Astrocyte of the spinal cord (primary cell): ENCODE measurements around the gene BMP7.
"Not testable (repeated sequence)": the region's sequence is repeated elsewhere in the genome, so short reads cannot be mapped to it uniquely, and the experiment has no call there.

ENCODE experiments used
- DNase-seq: peaks from one replicate; pipeline ENCODE4 v3.0.0; 2011; ENCODE audit warnings: low read depth, low spot score
- H3K4me3 ChIP-seq: 2 replicates; pipeline ENCODE4 v1.5.1; 2011; ENCODE audit warnings: low read depth, mild to moderate bottlenecking, low read length, moderate library complexity
- CTCF ChIP-seq: IDR thresholded peaks from 2 replicates; pipeline ENCODE4 v1.5.1; 2012; ENCODE audit warnings: low read depth, mild to moderate bottlenecking, low read length, inconsistent platforms
- in situ Hi-C: cut with HindIII; loops from 2 replicates; pipeline ENCODE4 v1.10.0; 2017; ENCODE audit warnings: low sequenced_read_pairs

Gene BMP7

GRCh38 chr20:57192311-57192710, 74.1 kb downstream of the BMP7 start:
- no peak overlapping the region for H3K4me3 ChIP-seq
- in situ Hi-C loops, result no loop called here
- DNase-seq, result no peak
- TF ChIP-seq CTCF, result no peak

- H3K4me3 ChIP-seq, in situ Hi-C loops, DNase-seq: not testable (repeated sequence)
These were observed 75.2 kb downstream of the BMP7 start for GRCh38 chr20:57191265-57191638.

- no peak for TF ChIP-seq CTCF
- DNase-seq, result no peak
- in situ Hi-C loops, result no loop called here
- no peak overlapping the region for H3K4me3 ChIP-seq
These were observed 75.7 kb downstream of the BMP7 start for GRCh38 chr20:57190536-57191264.

- TF ChIP-seq CTCF, result no peak
- no peak overlapping the region for H3K4me3 ChIP-seq
- in situ Hi-C loops, result no loop called here
- no peak for DNase-seq
These were observed 76.7 kb downstream of the BMP7 start for GRCh38 chr20:57189713-57190112.

- H3K4me3 ChIP-seq, result no peak overlapping the region
- in situ Hi-C loops, result no loop called here
- DNase-seq, result no peak
- no peak for TF ChIP-seq CTCF
These were observed 77.8 kb downstream of the BMP7 start for GRCh38 chr20:57188576-57189079.

- no peak for DNase-seq
- TF ChIP-seq CTCF, result no peak
- in situ Hi-C loops, result no loop called here
- H3K4me3 ChIP-seq, result no peak overlapping the region
These were observed 78.4 kb downstream of the BMP7 start for GRCh38 chr20:57188056-57188455.

- no peak overlapping the region for H3K4me3 ChIP-seq
- in situ Hi-C loops, result no loop called here
- TF ChIP-seq CTCF, result no peak
- no peak for DNase-seq
These were observed 79.3 kb downstream of the BMP7 start for GRCh38 chr20:57187068-57187634.
